ENCODE results near the gene CXorf38.

CXorf38 gene

DNA sequence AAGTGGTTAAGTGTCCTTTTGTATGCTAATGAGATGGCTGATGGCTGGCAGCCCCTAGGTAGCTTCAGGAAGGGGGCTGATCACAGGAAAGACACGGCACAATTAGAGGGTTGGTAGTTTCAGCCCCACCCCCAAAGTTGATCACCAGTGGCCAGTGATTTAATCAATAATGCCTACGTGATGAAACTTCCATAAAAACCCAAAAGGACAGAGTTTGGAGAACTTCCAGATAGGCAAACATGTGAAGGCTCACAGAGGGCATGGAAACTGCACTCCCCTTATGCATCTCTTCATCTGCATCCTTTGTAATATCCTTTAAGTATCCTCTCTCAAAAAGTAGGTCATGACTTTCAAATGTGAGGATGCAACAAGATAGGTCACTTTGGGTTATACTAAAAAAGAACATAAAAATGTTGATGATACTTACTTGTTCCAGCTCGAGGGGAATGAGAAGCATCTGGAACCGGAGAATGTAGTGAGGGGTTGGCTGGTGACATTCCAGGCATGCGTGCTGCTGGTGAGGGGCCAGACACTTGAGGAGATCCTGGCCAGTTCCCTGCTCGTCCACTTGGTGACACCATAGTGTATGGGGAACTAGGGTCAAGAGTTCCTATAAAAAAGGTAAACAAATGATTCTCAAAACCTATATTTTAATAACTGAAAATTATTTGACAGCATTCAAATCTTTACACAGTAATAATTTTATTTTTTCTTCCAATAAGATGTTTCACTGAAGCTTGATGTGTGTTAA is 16.7 kb upstream of the CXorf38 start:
- H3K9ac ChIP-seq = no peak overlapping the region
- H3K4me2 ChIP-seq = no peak overlapping the region
- peaks cover 0 to 14% (median 0%) of the 10 kb centered on the region in 10 experiments; a peak in 5 of 20 replicates for H3K4me1 ChIP-seq
- H3K4me3 ChIP-seq = no peak overlapping the region
- no peak overlapping the region for H3K27ac ChIP-seq
- no peak for TF ChIP-seq Cebpa-rat (IDR thresholded peaks at IDR 0.05)
- no peaks in the 10 kb centered on the region; a peak in 1 of 22 replicates for H3K27me3 ChIP-seq
- peaks cover 20 to 92% (median 56%) of the 10 kb centered on the region in 11 experiments for H3K36me3 ChIP-seq
- peaks cover 0 to 3% (median 0%) of the 10 kb centered on the region in 11 experiments; a peak in 1 of 22 replicates for H4K20me1 ChIP-seq
- no peaks in the 10 kb centered on the region for H3K9me3 ChIP-seq (replicated peaks in 1 of 11)

DNA sequence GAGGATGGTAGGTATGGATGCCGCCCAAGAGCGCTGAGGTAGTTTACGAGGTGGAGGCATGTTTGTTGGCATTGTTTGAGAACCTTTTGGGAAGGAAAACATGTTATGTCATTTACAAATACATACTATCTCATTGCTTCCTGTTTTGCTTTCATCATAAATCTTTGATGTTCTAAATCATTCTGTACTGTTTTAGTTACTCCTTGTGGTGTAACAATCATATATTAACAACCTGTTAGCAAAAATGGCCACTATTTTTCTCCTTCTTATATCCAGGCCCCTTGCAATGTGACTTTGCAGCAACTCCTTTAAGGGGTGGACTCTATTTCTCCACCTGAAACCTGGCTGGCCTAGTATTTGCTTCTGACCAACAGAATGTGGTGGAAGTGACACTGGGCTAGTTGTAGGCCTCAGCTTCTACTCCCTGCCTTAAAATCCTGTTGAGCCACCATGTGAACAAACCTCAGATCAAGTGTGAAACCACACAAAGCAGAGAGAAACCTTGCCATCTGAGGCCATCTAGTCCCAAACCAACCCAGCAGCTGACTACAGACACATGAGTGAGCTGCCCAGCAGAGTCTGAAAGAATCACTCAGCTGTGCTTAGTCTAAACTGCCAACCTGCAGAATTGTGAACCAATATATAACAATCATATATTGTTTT is 15.8 kb upstream of the CXorf38 start:
- H4K20me1 ChIP-seq = peaks cover 0 to 3% (median 0%) of the 10 kb centered on the region in 11 experiments; a peak in 1 of 22 replicates
- no peak for TF ChIP-seq Cebpa-rat (IDR thresholded peaks at IDR 0.05)
- no peak overlapping the region for H3K9ac ChIP-seq
- no peak overlapping the region for H3K27ac ChIP-seq
- H3K36me3 ChIP-seq = peaks cover 21 to 92% (median 56%) of the 10 kb centered on the region in 11 experiments
- H3K9me3 ChIP-seq (replicated peaks in 1 of 11) = no peaks in the 10 kb centered on the region
- H3K27me3 ChIP-seq = no peaks in the 10 kb centered on the region
- no peak overlapping the region for H3K4me2 ChIP-seq
- H3K4me1 ChIP-seq = peaks cover 0 to 14% (median 0%) of the 10 kb centered on the region in 10 experiments; a peak in 5 of 20 replicates
- H3K4me3 ChIP-seq = no peak overlapping the region

DNA sequence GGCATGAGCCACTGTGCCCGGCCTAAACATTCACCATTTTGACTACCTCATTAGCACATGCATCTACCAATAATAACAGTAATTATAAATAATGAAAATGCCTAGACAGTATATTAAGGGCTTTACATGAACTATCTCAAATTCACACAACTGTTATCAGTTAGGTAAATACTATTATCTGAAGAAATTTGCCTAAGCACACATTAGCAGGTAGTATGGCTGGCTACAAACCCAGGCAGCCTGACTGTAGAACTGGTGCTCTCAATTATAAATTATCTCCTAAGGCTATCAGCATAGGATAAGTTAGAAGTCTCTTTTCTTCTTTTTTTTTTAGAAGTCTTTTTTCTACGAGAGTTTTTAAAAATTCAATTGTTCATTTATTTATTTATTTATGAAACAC is 14.1 kb upstream of the CXorf38 start:
- Histone ChIP-seq H3K4me1 (peaks cover 0 to 11% (median 0%) of the 10 kb centered on the region in 10 experiments; a peak in 5 of 20 replicates), H3K4me2 (no peak overlapping the region)

DNA sequence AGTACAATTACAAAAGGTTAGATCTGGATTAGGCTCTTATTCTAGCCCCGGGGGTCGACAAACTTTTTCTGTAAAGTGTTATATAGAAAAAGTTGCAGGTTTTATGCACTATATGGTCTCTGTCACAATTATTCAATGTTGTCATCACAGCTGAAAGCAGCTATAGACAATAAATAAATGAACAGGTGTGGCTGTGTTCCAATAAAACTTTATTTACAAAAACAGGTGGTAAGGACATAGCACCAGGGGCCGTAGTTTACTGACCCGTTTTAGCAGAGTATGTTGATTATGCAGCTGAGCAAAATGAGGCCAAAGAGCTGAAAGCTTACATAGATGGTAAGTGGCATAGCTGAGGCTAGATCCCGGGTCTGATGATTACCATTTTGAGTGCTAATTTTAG is 13.0 kb upstream of the CXorf38 start:
- peaks cover 0 to under 1% (median 0%) of the 10 kb centered on the region in 11 experiments; a peak in 1 of 22 replicates for H3K27me3 ChIP-seq
- H3K27ac ChIP-seq = no peak overlapping the region
- no peak overlapping the region for H3K4me2 ChIP-seq
- no peak overlapping the region for H3K4me3 ChIP-seq
- H3K4me1 ChIP-seq = peaks cover 0 to 9% (median 0%) of the 10 kb centered on the region in 10 experiments; a peak in 2 of 20 replicates
- H3K9me3 ChIP-seq (replicated peaks in 1 of 11) = no peaks in the 10 kb centered on the region
- TF ChIP-seq Cebpa-rat (IDR thresholded peaks at IDR 0.05) = no peak
- peaks cover 14 to 88% (median 53%) of the 10 kb centered on the region in 11 experiments; a peak in 21 of 22 replicates for H3K36me3 ChIP-seq
- H4K20me1 ChIP-seq = no peaks in the 10 kb centered on the region
- H3K9ac ChIP-seq = no peak overlapping the region

More for the DNA sequence above, 14.1 kb upstream of the CXorf38 start:
- Histone ChIP-seq H4K20me1 (no peaks in the 10 kb centered on the region), H3K27me3 (no peaks in the 10 kb centered on the region; a peak in 1 of 22 replicates), H3K27ac (no peak overlapping the region), H3K4me3 (no peak overlapping the region), H3K9ac (no peak overlapping the region), H3K36me3 (peaks cover 18 to 92% (median 59%) of the 10 kb centered on the region in 11 experiments; a peak in 21 of 22 replicates), H3K9me3 (replicated peaks in 1 of 11) (no peaks in the 10 kb centered on the region)
- no peak for TF ChIP-seq Cebpa-rat (IDR thresholded peaks at IDR 0.05)

DNA sequence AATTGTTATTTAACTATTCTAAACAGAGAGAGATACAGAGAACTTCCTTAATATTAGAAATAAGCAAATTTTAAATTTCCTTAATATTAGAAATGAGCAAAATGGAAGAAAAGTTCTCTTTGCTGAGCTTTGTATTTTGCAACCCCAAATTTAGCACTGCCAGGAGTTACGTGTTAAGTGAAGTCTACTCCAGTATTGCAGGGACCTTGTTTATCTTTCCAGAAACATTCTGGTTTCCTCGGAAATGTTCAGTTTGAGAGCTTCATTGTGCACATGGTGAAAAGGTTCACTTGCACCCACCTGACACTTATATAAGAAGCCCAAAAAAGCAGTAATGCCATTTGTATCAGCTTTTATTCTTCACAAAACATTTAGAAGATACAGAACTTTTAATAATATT is 6.2 kb upstream of the CXorf38 start:
- Histone ChIP-seq H3K9me3 (replicated peaks in 1 of 11) (no peaks in the 10 kb centered on the region), H3K4me2 (no peak overlapping the region), H3K27me3 (peaks cover 2 to 23% (median 11%) of the 10 kb centered on the region in 11 experiments; a peak in 14 of 22 replicates), H3K4me3 (no peak overlapping the region), H3K36me3 (peaks cover under 1 to 56% (median 18%) of the 10 kb centered on the region in 11 experiments; a peak in 15 of 22 replicates), H3K9ac (no peak overlapping the region), H3K4me1 (peaks cover 0 to 7% (median 0%) of the 10 kb centered on the region in 10 experiments; a peak in 3 of 20 replicates), H4K20me1 (peaks cover 0 to 9% (median 0%) of the 10 kb centered on the region in 11 experiments; a peak in 2 of 22 replicates), H3K27ac (no peak overlapping the region)
- no peak for TF ChIP-seq Cebpa-rat (IDR thresholded peaks at IDR 0.05)

DNA sequence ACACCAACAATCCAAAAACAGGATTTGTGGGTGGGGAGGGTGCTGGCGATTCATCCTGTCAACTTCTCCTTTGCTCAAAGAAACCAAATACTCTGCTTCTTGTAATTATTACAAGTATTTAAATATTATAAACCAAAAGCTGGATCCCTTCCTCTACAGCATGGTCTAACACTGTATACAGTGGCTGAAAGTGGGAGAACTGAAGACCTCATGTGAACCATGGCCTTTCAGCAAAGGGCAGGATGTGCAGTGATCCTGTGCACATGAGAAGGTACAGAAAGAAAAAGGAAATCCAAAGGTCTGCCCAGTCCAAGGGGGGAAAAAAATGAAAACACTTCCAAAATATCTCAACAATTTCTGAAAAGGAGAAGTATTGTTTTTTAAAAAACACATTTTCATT is 5.3 kb upstream of the CXorf38 start:
- peaks cover 3 to 32% (median 19%) of the 10 kb centered on the region in 11 experiments; a peak in 16 of 22 replicates for H3K27me3 ChIP-seq
- no peaks in the 10 kb centered on the region for H3K9me3 ChIP-seq (replicated peaks in 1 of 11)
- no peak for TF ChIP-seq Cebpa-rat (IDR thresholded peaks at IDR 0.05)
- no peak overlapping the region for H3K27ac ChIP-seq
- H3K4me3 ChIP-seq = no peak overlapping the region
- H4K20me1 ChIP-seq = peaks cover 0 to 9% (median 0%) of the 10 kb centered on the region in 11 experiments; a peak in 2 of 22 replicates
- H3K4me2 ChIP-seq = no peak overlapping the region
- H3K4me1 ChIP-seq = peaks cover 4 to 13% (median 6%) of the 10 kb centered on the region in 10 experiments; a peak in 12 of 20 replicates
- no peak overlapping the region for H3K9ac ChIP-seq
- peaks cover 0 to 47% (median 11%) of the 10 kb centered on the region in 11 experiments; a peak in 12 of 22 replicates for H3K36me3 ChIP-seq

DNA sequence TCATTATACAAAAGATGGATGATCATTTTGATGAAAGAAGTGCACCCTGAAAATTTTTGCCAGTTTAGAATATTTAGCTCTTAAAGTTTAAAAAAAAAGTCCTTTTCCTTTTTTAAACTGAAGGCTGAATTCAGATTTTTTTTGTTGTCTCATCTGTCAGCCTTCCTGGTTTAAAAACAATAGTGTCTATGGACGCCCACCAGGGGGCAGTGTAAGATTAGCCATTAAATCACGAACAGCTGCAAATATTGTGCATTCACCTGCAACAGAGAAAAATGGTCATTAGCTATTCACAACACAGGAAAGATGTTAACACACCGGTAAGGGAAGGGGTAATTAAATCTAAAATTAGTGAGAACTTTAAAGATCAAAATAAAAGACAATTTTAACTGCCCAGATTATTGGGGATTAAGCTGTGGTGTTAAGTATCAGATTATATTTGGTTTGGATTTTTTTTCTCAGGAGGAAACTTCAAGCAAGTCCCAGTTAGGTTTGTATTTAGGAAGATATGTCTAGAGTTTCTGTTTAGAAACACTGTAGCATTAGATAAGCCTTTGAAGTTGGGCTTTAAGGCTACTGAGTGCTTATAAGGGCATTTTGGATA is 4.4 kb upstream of the CXorf38 start:
- H3K36me3 ChIP-seq = peaks cover 0 to 38% (median 7%) of the 10 kb centered on the region in 11 experiments; a peak in 10 of 22 replicates
- H4K20me1 ChIP-seq = peaks cover 0 to 9% (median 0%) of the 10 kb centered on the region in 11 experiments; a peak in 2 of 22 replicates
- no peak overlapping the region for H3K9ac ChIP-seq
- no peak overlapping the region for H3K27ac ChIP-seq
- peaks cover 4 to 13% (median 6%) of the 10 kb centered on the region in 10 experiments; a peak in 12 of 20 replicates for H3K4me1 ChIP-seq
- no peaks in the 10 kb centered on the region for H3K9me3 ChIP-seq (replicated peaks in 1 of 11)
- H3K4me2 ChIP-seq = no peak overlapping the region
- H3K4me3 ChIP-seq = no peak overlapping the region
- peaks cover 3 to 37% (median 19%) of the 10 kb centered on the region in 11 experiments; a peak in 17 of 22 replicates for H3K27me3 ChIP-seq
- TF ChIP-seq Cebpa-rat (IDR thresholded peaks at IDR 0.05) = no peak

DNA sequence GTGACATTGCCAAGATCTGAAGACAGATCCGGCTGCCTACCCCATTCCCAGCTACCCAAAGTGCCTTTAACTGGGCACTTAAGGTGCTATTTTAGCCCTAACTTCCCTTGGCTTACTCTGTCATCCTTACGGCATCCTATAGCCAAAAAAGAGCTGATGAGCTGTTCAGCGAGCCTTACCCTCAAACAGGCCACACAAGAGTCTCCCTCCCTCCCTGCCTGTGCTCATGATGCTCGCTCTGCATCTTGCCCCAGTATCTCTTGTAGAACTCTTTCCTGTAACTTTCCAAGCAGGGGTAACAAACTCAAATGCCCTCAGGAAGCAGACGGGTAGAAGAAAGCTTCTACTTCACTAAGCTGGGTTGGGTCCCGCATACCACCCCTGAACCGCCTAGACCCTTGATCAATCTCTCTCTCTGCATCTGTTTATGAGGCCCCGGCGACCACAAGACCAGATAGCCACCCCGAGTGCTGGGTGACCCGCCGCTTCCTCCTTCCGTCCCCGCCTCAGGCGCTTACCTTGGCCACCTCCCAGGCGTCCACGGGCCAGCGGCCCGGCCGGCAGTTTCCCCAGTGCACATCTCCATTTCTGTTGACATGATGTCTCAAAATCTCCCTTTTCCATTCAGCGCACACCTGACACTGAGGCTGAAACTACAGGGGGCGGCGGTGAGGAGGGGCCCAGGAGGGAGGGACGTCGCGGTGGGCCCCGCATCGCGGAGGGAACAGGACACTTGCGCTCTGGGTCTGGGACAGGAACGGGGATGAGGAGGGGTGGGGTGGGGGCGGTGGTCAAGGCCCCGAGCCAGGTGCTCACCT is 663 bp downstream of the CXorf38 start:
- H3K27ac ChIP-seq = peak overlapping the region; percentile 43 to 89 (median 78); a peak in 21 of 22 replicates
- peak overlapping the region; percentile 69 to 82 (median 75) for H3K4me3 ChIP-seq

More for the DNA sequence above, 663 bp downstream of the CXorf38 start:
- Histone ChIP-seq H3K4me1 (peaks cover 30 to 43% (median 37%) of the 10 kb centered on the region in 10 experiments), H3K27me3 (peaks cover 3 to 31% (median 18%) of the 10 kb centered on the region in 11 experiments; a peak in 16 of 22 replicates), H4K20me1 (peaks cover 0 to 25% (median 0%) of the 10 kb centered on the region in 11 experiments; a peak in 3 of 22 replicates), H3K9ac (peak overlapping the region; percentile 76 to 86 (median 83)), H3K36me3 (peaks cover 0 to 16% (median 6%) of the 10 kb centered on the region in 11 experiments; a peak in 12 of 22 replicates), H3K4me2 (peak overlapping the region; percentile 72 to 91 (median 78)), H3K9me3 (replicated peaks in 1 of 11) (no peaks in the 10 kb centered on the region)
- no peak for TF ChIP-seq Cebpa-rat (IDR thresholded peaks at IDR 0.05)

All from BLaER1 treated with 17β-estradiol and CSF1 and Interleukin-3, amounts not matched to agents 10 nM and 100 nM (cell line).